Cardiac atrium fibroblast (primary cell): ENCODE results near the gene ARMC2. TPM values are rescaled to one million over a fixed set of nuclear protein-coding genes. Genes with fewer than 3 reads are reported as not detected.

Source experiments
- total RNA-seq: library from RNA; depleted of rRNA; stranded (reverse); fragments of >200 nt; gene quantifications from 2 replicates; pipeline ENCODE4 v1.2.3, GENCODE V29; 2015

ARMC2 gene
- total RNA-seq, result 5.6 and 5.8 TPM in 2 replicates

GRCh38 chr6:108848116-108848868 is at the start of gene ARMC2:
Gene ARMC2, plus strand, starts transcription at chr6:108848422. Its CDS starts 5,846 bp downstream, at chr6:108854268.

Other genes starting within 250 kb of the ARMC2 start
- gene SESN1, start 246.4 kb downstream of the ARMC2 start, total RNA-seq, result 12.6 and 22.7 TPM in 2 replicates
- gene CEP57L1, start 247.1 kb downstream of the ARMC2 start, total RNA-seq, result 8.7 and 10.7 TPM in 2 replicates